IMR-90 (cell line): ENCODE results near the gene RPAP2. TPM values are rescaled to one million over a fixed set of nuclear protein-coding genes. Genes with fewer than 3 reads are reported as not detected.

Source experiments
- ATAC-seq: fragments of 200-7000 bp; cut with Tn5 transposase; 2 replicates; pipeline ENCODE4 v1.9.1; 2020; ENCODE audit warnings: low read depth, mild to moderate bottlenecking, moderate library complexity
- BruUV-seq: library from RNA; stranded (reverse); fragments of 400-500 nt; replicated peaks from 2 replicates; lab custom pipeline; 2021; lab: Mats Ljungman, UMichigan
- CTCF ChIA-PET: fragments of 300-600 bp; formaldehyde crosslinking; extraction: SDS; loops from one replicate; lab custom pipeline; 2021; ENCODE audit warnings: antibody characterized with exemption; lab: Yijun Ruan, JAX
- POLR2A ChIA-PET: fragments of 300-600 bp; sonication (Branson Sonifier 250); formaldehyde crosslinking; loops from one replicate; lab custom pipeline; 2022; ENCODE audit warnings: antibody characterized with exemption; ENCODE audit not compliant: unreplicated experiment; lab: Charles Lee
- DNase-seq: peaks from one replicate; pipeline ENCODE4 v3.0.0; 2013
- H2AFZ ChIP-seq: replicated peaks from 2 replicates; pipeline ENCODE3; 2013; ENCODE audit warnings: low read length, mild to moderate bottlenecking; ENCODE audit not compliant: poor library complexity
- H2AK5ac ChIP-seq: 2 replicates; pipeline ENCODE4 v1.6.1; 2013; ENCODE audit warnings: low read depth, low read length, inconsistent platforms
- H2AK9ac ChIP-seq: replicated peaks from 2 replicates; pipeline ENCODE3; 2013; ENCODE audit warnings: mild to moderate bottlenecking, low read depth, low read length, moderate library complexity; ENCODE audit not compliant: poor library complexity
- H2BK120ac ChIP-seq: 2 replicates; pipeline ENCODE4 v1.6.1; 2013; ENCODE audit warnings: low read depth, low read length, inconsistent platforms
- H2BK15ac ChIP-seq: 3 replicates; pipeline ENCODE4 v1.6.1; 2013; ENCODE audit warnings: low read depth, low read length, inconsistent platforms
- H2BK20ac ChIP-seq: 2 replicates; pipeline ENCODE4 v1.6.1; 2013; ENCODE audit warnings: low read depth, mild to moderate bottlenecking, inconsistent platforms, low read length, moderate library complexity
- H2BK5ac ChIP-seq: 2 replicates; pipeline ENCODE4 v1.6.1; 2013; ENCODE audit warnings: mild to moderate bottlenecking, low read depth, low read length, inconsistent platforms; ENCODE audit not compliant: poor library complexity, severe bottlenecking
- H3K14ac ChIP-seq: replicated peaks from 2 replicates; pipeline ENCODE4 v1.6.1; 2013; ENCODE audit warnings: low read depth, low read length, inconsistent platforms
- H3K18ac ChIP-seq: 2 replicates; pipeline ENCODE4 v1.6.1; 2013; ENCODE audit warnings: low read depth, low read length, control low read depth
- H3K23ac ChIP-seq: 2 replicates; pipeline ENCODE4 v1.6.1; 2013; ENCODE audit warnings: low read depth, low read length, inconsistent platforms
- H3K27ac ChIP-seq: 2 replicates; pipeline ENCODE4 v1.5.1; 2013; ENCODE audit warnings: mild to moderate bottlenecking, control low read depth, low read length; ENCODE audit not compliant: insufficient read depth
- H3K27me3 ChIP-seq: 2 replicates; pipeline ENCODE4 v1.6.1; 2013; ENCODE audit warnings: low read length; ENCODE audit not compliant: control insufficient read depth, insufficient read depth
- H3K36me3 ChIP-seq: 2 replicates; pipeline ENCODE4 v1.6.1; 2013; ENCODE audit warnings: low read length, mixed read lengths; ENCODE audit not compliant: control insufficient read depth, insufficient read depth
- H3K4ac ChIP-seq: 2 replicates; pipeline ENCODE4 v1.6.1; 2013; ENCODE audit warnings: low read depth, low read length, inconsistent platforms
- H3K4me1 ChIP-seq: 2 replicates; pipeline ENCODE4 v1.6.1; 2013; ENCODE audit warnings: low read length, mixed read lengths; ENCODE audit not compliant: control insufficient read depth, insufficient read depth
- H3K4me2 ChIP-seq: 2 replicates; pipeline ENCODE4 v1.6.1; 2013; ENCODE audit warnings: low read depth, mild to moderate bottlenecking, control low read depth, low read length, moderate library complexity
- H3K4me3 ChIP-seq: 2 replicates; pipeline ENCODE4 v1.5.1; 2013; ENCODE audit warnings: low read depth, mild to moderate bottlenecking, control low read depth, low read length, moderate library complexity; ENCODE audit not compliant: insufficient read depth
- H3K56ac ChIP-seq: 2 replicates; pipeline ENCODE4 v1.6.1; 2013; ENCODE audit warnings: low read length, inconsistent platforms; ENCODE audit not compliant: insufficient read depth; ENCODE audit errors: extremely low read depth
- H3K79me1 ChIP-seq, 2 experiments: 2 replicates each; pipeline ENCODE4 v1.6.1; 2013; ENCODE audit warnings: low read length in 2 of 2, inconsistent platforms in 1 of 2, low read depth in 1 of 2
- H3K9ac ChIP-seq: 2 replicates; pipeline ENCODE4 v1.6.1; 2013; ENCODE audit warnings: low read depth, low read length, control low read depth
- H3K9me1 ChIP-seq: 2 replicates; pipeline ENCODE4 v1.6.1; 2013; ENCODE audit warnings: low read length, inconsistent platforms; ENCODE audit not compliant: insufficient read depth
- H3K9me3 ChIP-seq: 2 replicates; pipeline ENCODE4 v1.6.1; 2013; ENCODE audit warnings: low read length; ENCODE audit not compliant: control insufficient read depth, insufficient read depth
- H4K20me1 ChIP-seq: 2 replicates; pipeline ENCODE4 v1.6.1; 2013; ENCODE audit warnings: low read length, inconsistent platforms; ENCODE audit not compliant: insufficient read depth
- H4K5ac ChIP-seq: 2 replicates; pipeline ENCODE4 v1.6.1; 2013; ENCODE audit warnings: mild to moderate bottlenecking, low read depth, low read length, control low read depth
- H4K8ac ChIP-seq, 2 experiments: 2 replicates each; pipeline ENCODE4 v1.6.1; 2013; ENCODE audit warnings: low read depth in 2 of 2, low read length in 2 of 2, control low read depth in 1 of 2, inconsistent platforms in 1 of 2
- H4K91ac ChIP-seq: 2 replicates; pipeline ENCODE4 v1.6.1; 2013; ENCODE audit warnings: low read depth, low read length, inconsistent platforms; ENCODE audit not compliant: insufficient read depth
- BHLHE40 ChIP-seq: fragments of 150-350 bp; IDR thresholded peaks from 2 replicates; pipeline ENCODE4 v1.6.1; 2016; ENCODE audit warnings: mild to moderate bottlenecking, low read depth, low read length
- CHD1 ChIP-seq: IDR thresholded peaks from 2 replicates; pipeline ENCODE4 v1.6.1; 2012; ENCODE audit warnings: low read depth, low read length, improper control_type of control experiment
- ELK1 ChIP-seq: fragments of 150-350 bp; IDR thresholded peaks from 2 replicates; pipeline ENCODE4 v1.6.1; 2016; ENCODE audit warnings: low read depth, mild to moderate bottlenecking, low read length, moderate library complexity, borderline replicate concordance
- FOS ChIP-seq: fragments of 150-350 bp; IDR thresholded peaks from 2 replicates; pipeline ENCODE4 v1.6.1; 2016; ENCODE audit warnings: low read depth, low read length
- MAFK ChIP-seq: IDR thresholded peaks from 2 replicates; pipeline ENCODE4 v1.6.1; 2012; ENCODE audit warnings: low read depth, low read length, improper control_type of control experiment
- MAZ ChIP-seq: IDR thresholded peaks from 2 replicates; pipeline ENCODE4 v1.6.1; 2012; ENCODE audit warnings: low read depth, mild to moderate bottlenecking, low read length, improper control_type of control experiment, moderate library complexity, borderline replicate concordance
- NFE2L2 ChIP-seq: fragments of 150-350 bp; IDR thresholded peaks from 2 replicates; pipeline ENCODE4 v1.6.1; 2016; ENCODE audit warnings: low read depth, mild to moderate bottlenecking, low read length
- POLR2A ChIP-seq: IDR thresholded peaks from 2 replicates; pipeline ENCODE4 v1.6.1; 2012; ENCODE audit warnings: mild to moderate bottlenecking, low read depth, low read length
- RAD21 ChIP-seq: IDR thresholded peaks from 2 replicates; pipeline ENCODE4 v1.6.1; 2012; ENCODE audit warnings: low read length, improper control_type of control experiment
- RFX5 ChIP-seq: IDR thresholded peaks from 2 replicates; pipeline ENCODE4 v1.8.0; 2012; ENCODE audit warnings: low read depth, mild to moderate bottlenecking, low read length, moderate library complexity
- SMC3 ChIP-seq: fragments of 150-350 bp; IDR thresholded peaks from 2 replicates; pipeline ENCODE4 v1.6.1; 2016; ENCODE audit warnings: low read depth, mild to moderate bottlenecking, antibody characterized with exemption, low read length, moderate library complexity
- USF2 ChIP-seq: fragments of 150-350 bp; IDR thresholded peaks from 2 replicates; pipeline ENCODE4 v1.6.1; 2017; ENCODE audit warnings: mild to moderate bottlenecking, antibody characterized with exemption, low read length, low read depth
- WGBS, 2 experiments: methylation state at CpG; one replicate each; pipeline versions ENCODE4 v1.1.5 to v1.1.7; 2013; ENCODE audit warnings: missing lambda C conversion rate in 2 of 2; ENCODE audit not compliant: insufficient read length in 1 of 2; ENCODE audit errors: extremely low coverage in 2 of 2; 5-methylcytosine and 5-hydroxymethylcytosine counted together
- dilution Hi-C: fragments of 300-500 bp; cut with HindIII; formaldehyde crosslinking; loops from one replicate; pipeline ENCODE4 v1.14.3; 2018; ENCODE audit warnings: low sequenced_read_pairs; ENCODE audit not compliant: unreplicated experiment
- in situ Hi-C: fragments of 300-500 bp; cut with MboI; formaldehyde crosslinking; loops from 3 replicates; pipeline ENCODE4 v1.14.3; 2019; ENCODE audit warnings: low sequenced_read_pairs, inconsistent platforms, mixed read lengths
- intact Hi-C: fragments of 100-400 bp; cut with micrococcal nuclease; formaldehyde crosslinking; loops from 2 replicates; pipeline ENCODE4 v1.10.0; 2022
- polyA plus RNA-seq, 3 experiments: library from polyadenylated mRNA; depleted of rRNA; stranded (reverse); fragments of >200 nt; gene quantifications; 2 replicates each; pipeline ENCODE4 v1.2.3, GENCODE V29; 2012; ENCODE audit warnings: low replicate concordance in 1 of 3
- total RNA-seq: library from RNA; depleted of rRNA; stranded (reverse); fragments of >200 nt; gene quantifications from 2 replicates; pipeline ENCODE4 v1.2.3, GENCODE V29; 2012
- TF ChIP-seq, protein P1 (sequence below): conservative IDR thresholded peaks from 2 replicates; pipeline ENCODE4 v1.5.1; 2012; ENCODE audit warnings: mild to moderate bottlenecking, low read depth, low read length, improper control_type of control experiment

RPAP2 gene
- total and polyA plus RNA-seq, 2 of the 4 experiments (the other 2 are of a cell fraction) = 7.1 to 13.6 TPM

- Histone ChIP-seq H4K8ac (no peak overlapping the region), H3K27ac (no peak overlapping the region), H2BK20ac (no peak overlapping the region), H4K20me1 (no peaks in the 10 kb centered on the region), H2AK5ac (no peak overlapping the region), H2AFZ (no peak overlapping the region), H3K79me1 (no peaks in the 10 kb centered on the region), H2BK120ac (no peak overlapping the region), H2BK5ac (no peak overlapping the region), H3K27me3 (no peaks in the 10 kb centered on the region), H3K9ac (no peak overlapping the region), H3K9me3 (no peaks in the 10 kb centered on the region), H3K23ac (no peak overlapping the region; the same call in 1 of the 2 replicates), H3K36me3 (no peaks in the 10 kb centered on the region), H3K56ac (no peak overlapping the region), H4K91ac (no peak overlapping the region), H3K9me1 (0 out of 2 replicates have a peak, but pooled peaks cover 3% of the 10 kb centered on the region), H2BK15ac (no peak overlapping the region), H3K4me3 (no peak overlapping the region), H3K4ac (no peak overlapping the region), H3K4me1 (no peaks in the 10 kb centered on the region), H4K5ac (no peak overlapping the region), H3K18ac (no peak overlapping the region), H3K14ac (no peak overlapping the region), H3K4me2 (no peak overlapping the region), H2AK9ac (no peak overlapping the region)
- no peak for TF ChIP-seq CHD1
- TF ChIP-seq USF2 = no peak
- TF ChIP-seq, protein P1, sequence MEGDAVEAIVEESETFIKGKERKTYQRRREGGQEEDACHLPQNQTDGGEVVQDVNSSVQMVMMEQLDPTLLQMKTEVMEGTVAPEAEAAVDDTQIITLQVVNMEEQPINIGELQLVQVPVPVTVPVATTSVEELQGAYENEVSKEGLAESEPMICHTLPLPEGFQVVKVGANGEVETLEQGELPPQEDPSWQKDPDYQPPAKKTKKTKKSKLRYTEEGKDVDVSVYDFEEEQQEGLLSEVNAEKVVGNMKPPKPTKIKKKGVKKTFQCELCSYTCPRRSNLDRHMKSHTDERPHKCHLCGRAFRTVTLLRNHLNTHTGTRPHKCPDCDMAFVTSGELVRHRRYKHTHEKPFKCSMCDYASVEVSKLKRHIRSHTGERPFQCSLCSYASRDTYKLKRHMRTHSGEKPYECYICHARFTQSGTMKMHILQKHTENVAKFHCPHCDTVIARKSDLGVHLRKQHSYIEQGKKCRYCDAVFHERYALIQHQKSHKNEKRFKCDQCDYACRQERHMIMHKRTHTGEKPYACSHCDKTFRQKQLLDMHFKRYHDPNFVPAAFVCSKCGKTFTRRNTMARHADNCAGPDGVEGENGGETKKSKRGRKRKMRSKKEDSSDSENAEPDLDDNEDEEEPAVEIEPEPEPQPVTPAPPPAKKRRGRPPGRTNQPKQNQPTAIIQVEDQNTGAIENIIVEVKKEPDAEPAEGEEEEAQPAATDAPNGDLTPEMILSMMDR = no peak
- TF ChIP-seq FOS = no peak
- no peak for TF ChIP-seq POLR2A
- TF ChIP-seq ELK1 = no peak
- TF ChIP-seq SMC3 = no peak
- no peak for TF ChIP-seq RFX5
- no peak for TF ChIP-seq MAFK
- no peak for TF ChIP-seq MAZ
- no peak for TF ChIP-seq NFE2L2
- no peak for TF ChIP-seq RAD21
- no peak for TF ChIP-seq BHLHE40
- dilution Hi-C loops = no loop called here
- no CpG with 5 or more reads among the region's 2 CpGs for WGBS, 2 experiments
- intact Hi-C loops = no loop called here
- ChIA-PET POLR2A (interaction anchor here (0.5 kb wide), 1 partner anchor 272 kb away, joined by 3 read pairs; no protein-coding TSS in a partner anchor), CTCF (no interaction called here)
- no peak for DNase-seq
- in situ Hi-C loops = no loop called here
- no TSS peak for BruUV-seq
- ATAC-seq = no peak
Observed at GRCh38 chr1:92372164-92372563, 73.3 kb downstream of the RPAP2 start.
